Mesendoderm (in vitro differentiated cells): Measurements from ENCODE around the gene MYH2. TPM values are rescaled to one million over a fixed set of nuclear protein-coding genes. Genes with fewer than 3 reads are reported as not detected.
A peak's percentile ranks its signal among the peaks of the same experiment; 100 is the strongest.

Experiments used
- DNase-seq: peaks from one replicate; pipeline ENCODE4 v3.0.0; 2013
- H2AK5ac ChIP-seq: 2 replicates; pipeline ENCODE4 v1.6.1; 2013; ENCODE audit warnings: low read length, inconsistent platforms
- H2BK120ac ChIP-seq: 2 replicates; pipeline ENCODE4 v1.6.1; 2013; ENCODE audit warnings: low read depth, mild to moderate bottlenecking, low read length, moderate library complexity, mixed read lengths
- H2BK15ac ChIP-seq: replicated peaks from 2 replicates; pipeline ENCODE4 v1.6.1; 2013; ENCODE audit warnings: low read depth, mild to moderate bottlenecking, moderate library complexity
- H2BK5ac ChIP-seq: 2 replicates; pipeline ENCODE4 v1.6.1; 2013; ENCODE audit warnings: low read length, inconsistent platforms
- H3K18ac ChIP-seq: 2 replicates; pipeline ENCODE4 v1.6.1; 2013; ENCODE audit warnings: mild to moderate bottlenecking, low read length, mixed read lengths
- H3K23ac ChIP-seq: one replicate; pipeline ENCODE4 v1.6.1; 2013; ENCODE audit warnings: low read length
- H3K27ac ChIP-seq: 2 replicates; pipeline ENCODE4 v1.5.1; 2013; ENCODE audit warnings: low read depth, mild to moderate bottlenecking, inconsistent platforms, low read length, moderate library complexity
- H3K27me3 ChIP-seq: 2 replicates; pipeline ENCODE4 v1.6.1; 2013; ENCODE audit warnings: low read length, control low read depth, mild to moderate bottlenecking, inconsistent platforms; ENCODE audit not compliant: insufficient read depth, poor library complexity
- H3K36me3 ChIP-seq: 2 replicates; pipeline ENCODE4 v1.6.1; 2013; ENCODE audit warnings: low read length, inconsistent platforms; ENCODE audit not compliant: control insufficient read depth, insufficient read depth
- H3K4ac ChIP-seq: one replicate; pipeline ENCODE4 v1.6.1; 2013; ENCODE audit warnings: low read depth, mild to moderate bottlenecking, low read length, moderate library complexity
- H3K4me1 ChIP-seq: 2 replicates; pipeline ENCODE4 v1.6.1; 2013; ENCODE audit warnings: low read depth, low read length, inconsistent platforms; ENCODE audit not compliant: control insufficient read depth
- H3K4me2 ChIP-seq: 2 replicates; pipeline ENCODE4 v1.6.1; 2013; ENCODE audit warnings: low read length
- H3K4me3 ChIP-seq: 2 replicates; pipeline ENCODE4 v1.5.1; 2013; ENCODE audit warnings: mild to moderate bottlenecking, low read length
- H3K56ac ChIP-seq: one replicate; pipeline ENCODE4 v1.6.1; 2013; ENCODE audit warnings: low read length
- H3K79me1 ChIP-seq: 2 replicates; pipeline ENCODE4 v1.6.1; 2013; ENCODE audit warnings: low read length, inconsistent platforms
- H3K79me2 ChIP-seq: 2 replicates; pipeline ENCODE4 v1.6.1; 2013; ENCODE audit warnings: mild to moderate bottlenecking, low read length; ENCODE audit not compliant: control insufficient read depth, insufficient read depth
- H3K9ac ChIP-seq: 2 replicates; pipeline ENCODE4 v1.6.1; 2013; ENCODE audit warnings: low read length, inconsistent platforms
- H4K5ac ChIP-seq: one replicate; pipeline ENCODE4 v1.6.1; 2013; ENCODE audit warnings: low read length
- H4K8ac ChIP-seq: one replicate; pipeline ENCODE4 v1.6.1; 2013; ENCODE audit warnings: low read depth, mild to moderate bottlenecking, control low read depth, low read length, moderate library complexity
- WGBS: extraction: QIAGEN DNeasy Blood & Tissue Kit; methylation state at CpG from one replicate; pipeline ENCODE4 v1.1.7; 2013; ENCODE audit warnings: low lambda C conversion rate, missing lambda C conversion rate; ENCODE audit not compliant: insufficient coverage; ENCODE audit errors: extremely low coverage; 5-methylcytosine and 5-hydroxymethylcytosine counted together
- polyA plus RNA-seq, 2 experiments: library from polyadenylated mRNA; stranded (reverse); fragments of 200-250 nt; gene quantifications; one replicate each; pipeline ENCODE4 v1.2.3, GENCODE V29; 2013

The MYH2 gene
- polyA plus RNA-seq (2013, experiment 1 of 2): 0.42 TPM
- 0.36 TPM for polyA plus RNA-seq (2013, experiment 2 of 2)

DNA sequence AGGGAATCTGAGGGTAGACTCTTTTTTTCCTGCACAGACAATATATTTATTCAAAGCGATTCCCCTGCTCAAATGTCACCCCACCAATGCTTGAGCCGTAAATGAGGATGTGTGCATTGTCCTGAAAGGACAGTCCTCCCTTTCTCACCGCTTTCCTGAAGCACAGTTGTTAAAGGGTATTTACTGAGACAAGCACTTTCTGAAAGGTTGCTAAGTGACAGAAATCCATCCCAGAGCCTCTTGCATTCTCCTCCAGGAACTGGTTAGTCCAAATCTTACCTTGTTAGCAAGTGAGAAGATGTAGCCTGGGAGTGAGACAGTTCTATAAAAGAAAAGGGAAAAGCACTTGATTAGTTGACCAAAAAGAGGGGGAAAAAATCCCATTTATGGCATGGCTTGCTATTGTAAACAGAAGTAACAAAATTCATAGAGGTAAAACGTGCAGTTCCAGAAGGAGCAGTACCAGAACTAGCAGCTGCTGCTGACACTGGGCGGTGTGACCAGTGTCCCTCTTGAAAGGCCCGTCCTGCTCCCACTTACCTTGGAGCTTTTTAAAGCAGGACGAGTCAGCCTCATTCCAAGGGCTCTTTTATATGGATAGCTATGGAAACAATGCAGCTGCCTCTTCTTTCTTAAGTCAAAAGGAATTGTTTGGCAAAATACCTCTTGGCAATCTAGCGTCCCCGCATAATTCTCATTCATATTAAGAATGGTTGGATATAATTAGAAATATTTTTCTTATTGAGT is at the start of gene MYH2:
MYH2 (minus strand) TSS at position 563 of the 747 bp plus-strand sequence. CDS start 1,738 bp downstream, outside the sequence.
- Histone ChIP-seq H3K4ac (no peak within 1 kb of the TSS), H2BK120ac (no peak within 1 kb of the TSS), H4K8ac (no peak within 1 kb of the TSS), H2BK5ac (no peak within 1 kb of the TSS), H3K18ac (no peak within 1 kb of the TSS), H3K36me3 (no peaks in the 10 kb centered on the region), H3K4me1 (no peaks in the 10 kb centered on the region), H3K23ac (no peak within 1 kb of the TSS), H3K79me1 (no peaks in the 10 kb centered on the region), H3K56ac (no peak within 1 kb of the TSS), H3K4me3 (no peak within 1 kb of the TSS), H2BK15ac (no peak within 1 kb of the TSS), H3K27ac (no peak within 1 kb of the TSS), H3K4me2 (no peak within 1 kb of the TSS), H3K27me3 (no peaks in the 10 kb centered on the region), H4K5ac (no peak within 1 kb of the TSS), H2AK5ac (no peak within 1 kb of the TSS), H3K9ac (no peak within 1 kb of the TSS), H3K79me2 (no peaks in the 10 kb centered on the region)
- peak; percentile 51 for DNase-seq
- WGBS: no CpG with 5 or more reads among the region's 9 CpGs

- Histone ChIP-seq H2BK15ac (no peak overlapping the region), H3K18ac (no peak overlapping the region), H3K4me3 (no peak overlapping the region), H3K36me3 (no peaks in the 10 kb centered on the region), H4K5ac (no peak overlapping the region), H4K8ac (no peak overlapping the region), H3K9ac (no peak overlapping the region), H3K4me1 (no peaks in the 10 kb centered on the region), H3K56ac (no peak overlapping the region), H3K79me1 (no peaks in the 10 kb centered on the region), H3K27me3 (no peaks in the 10 kb centered on the region), H3K79me2 (no peaks in the 10 kb centered on the region), H2BK120ac (no peak overlapping the region), H3K23ac (no peak overlapping the region), H3K27ac (no peak overlapping the region), H2AK5ac (no peak overlapping the region), H3K4ac (no peak overlapping the region), H2BK5ac (no peak overlapping the region), H3K4me2 (no peak overlapping the region)
- DNase-seq: no peak
- WGBS: no CpG with 5 or more reads among the region's 2 CpGs
Measured at GRCh38 chr17:10598621-10599020, 49.2 kb upstream of the MYH2 start.

GRCh38 chr17:10589553-10590145 is 40.2 kb upstream of the MYH2 start:
- H3K4me1 ChIP-seq: no peaks in the 10 kb centered on the region
- no peak for DNase-seq
- no peak overlapping the region for H3K4ac ChIP-seq
- H2BK5ac ChIP-seq: no peak overlapping the region
- no CpG with 5 or more reads among the region's 8 CpGs for WGBS
- no peaks in the 10 kb centered on the region for H3K79me2 ChIP-seq
- H2BK120ac ChIP-seq: no peak overlapping the region
- H3K4me3 ChIP-seq: no peak overlapping the region
- H3K36me3 ChIP-seq: no peaks in the 10 kb centered on the region
- no peak overlapping the region for H3K27ac ChIP-seq
- H3K79me1 ChIP-seq: no peaks in the 10 kb centered on the region
- H2AK5ac ChIP-seq: no peak overlapping the region
- H4K8ac ChIP-seq: no peak overlapping the region
- H3K56ac ChIP-seq: no peak overlapping the region
- no peak overlapping the region for H3K18ac ChIP-seq
- H3K23ac ChIP-seq: no peak overlapping the region
- H3K9ac ChIP-seq: no peak overlapping the region
- no peak overlapping the region for H4K5ac ChIP-seq
- no peaks in the 10 kb centered on the region for H3K27me3 ChIP-seq
- no peak overlapping the region for H3K4me2 ChIP-seq
- no peak overlapping the region for H2BK15ac ChIP-seq

DNA sequence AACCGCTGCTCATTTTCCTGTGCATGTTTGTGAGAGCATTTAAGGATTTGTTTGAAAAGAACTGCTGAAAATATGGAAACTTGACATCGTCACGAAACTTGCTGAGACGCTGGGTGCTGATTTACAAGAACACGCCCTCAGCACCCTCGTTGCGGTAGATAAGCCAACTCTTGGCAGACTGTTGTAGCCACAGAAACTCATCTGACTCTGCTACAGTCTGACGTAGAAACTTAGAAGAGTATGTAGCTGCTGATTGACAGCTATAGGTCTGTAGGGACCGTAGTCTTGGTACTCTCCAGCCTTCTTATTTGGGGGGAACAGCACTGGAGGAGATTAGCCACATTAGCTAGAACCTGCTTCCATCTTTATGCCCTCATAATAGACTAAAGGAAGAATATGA is 36.1 kb upstream of the MYH2 start:
- Histone ChIP-seq H3K27me3 (no peaks in the 10 kb centered on the region), H2BK120ac (no peak overlapping the region), H4K8ac (no peak overlapping the region), H4K5ac (no peak overlapping the region), H3K56ac (no peak overlapping the region), H3K79me1 (no peaks in the 10 kb centered on the region), H2BK5ac (no peak overlapping the region), H2BK15ac (no peak overlapping the region), H3K18ac (no peak overlapping the region), H3K4me1 (no peaks in the 10 kb centered on the region), H3K9ac (no peak overlapping the region), H3K27ac (no peak overlapping the region), H3K79me2 (no peaks in the 10 kb centered on the region), H3K4ac (no peak overlapping the region), H3K23ac (no peak overlapping the region), H3K4me2 (no peak overlapping the region), H2AK5ac (no peak overlapping the region), H3K36me3 (no peaks in the 10 kb centered on the region), H3K4me3 (no peak overlapping the region)
- DNase-seq: no peak
- WGBS: no CpG with 5 or more reads among the region's 9 CpGs

DNA sequence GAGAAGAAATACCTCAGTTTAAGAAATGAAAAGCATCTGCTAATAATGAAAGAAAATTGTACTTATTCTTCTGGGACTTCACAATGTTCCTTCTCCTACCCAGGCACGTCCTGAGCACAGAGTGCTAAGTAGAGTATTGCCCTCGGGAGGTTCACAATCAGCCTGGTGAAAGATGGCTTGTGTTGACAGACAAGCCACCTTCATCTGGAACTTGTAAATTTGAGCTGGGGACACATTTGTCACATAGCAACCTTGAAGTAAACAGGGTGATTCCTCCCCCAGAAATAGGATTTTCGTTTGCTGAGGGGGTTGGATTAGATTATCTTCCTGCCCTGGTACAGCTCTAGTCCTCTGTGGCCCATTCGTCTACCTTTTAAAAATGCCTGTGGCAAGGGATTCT is 34.4 kb upstream of the MYH2 start:
- no CpG with 5 or more reads among the region's 4 CpGs for WGBS
- H3K36me3 ChIP-seq: no peaks in the 10 kb centered on the region
- no peak overlapping the region for H3K4me3 ChIP-seq
- no peaks in the 10 kb centered on the region for H3K4me1 ChIP-seq
- H3K56ac ChIP-seq: no peak overlapping the region
- H2AK5ac ChIP-seq: no peak overlapping the region
- no peak overlapping the region for H2BK120ac ChIP-seq
- no peaks in the 10 kb centered on the region for H3K79me2 ChIP-seq
- no peaks in the 10 kb centered on the region for H3K27me3 ChIP-seq
- no peak overlapping the region for H3K9ac ChIP-seq
- no peak for DNase-seq
- no peak overlapping the region for H3K4ac ChIP-seq
- no peak overlapping the region for H4K8ac ChIP-seq
- no peak overlapping the region for H3K27ac ChIP-seq
- no peak overlapping the region for H2BK15ac ChIP-seq
- no peak overlapping the region for H2BK5ac ChIP-seq
- no peaks in the 10 kb centered on the region for H3K79me1 ChIP-seq
- H4K5ac ChIP-seq: no peak overlapping the region
- no peak overlapping the region for H3K18ac ChIP-seq
- no peak overlapping the region for H3K23ac ChIP-seq
- H3K4me2 ChIP-seq: no peak overlapping the region
